AG20443 (cell line): Measurements from ENCODE around the gene UMAD1.

Source experiments
- DNase-seq: peaks from one replicate; pipeline ENCODE4 v3.0.0; 2012; ENCODE audit warnings: low spot score, mixed read lengths

The UMAD1 gene

GRCh38 chr7:7883394-7883793 is 242.8 kb downstream of the UMAD1 start:
- DNase-seq, result no peak

GRCh38 chr7:7884855-7885254 is 244.3 kb downstream of the UMAD1 start:
- peak; percentile 13 for DNase-seq

DNA sequence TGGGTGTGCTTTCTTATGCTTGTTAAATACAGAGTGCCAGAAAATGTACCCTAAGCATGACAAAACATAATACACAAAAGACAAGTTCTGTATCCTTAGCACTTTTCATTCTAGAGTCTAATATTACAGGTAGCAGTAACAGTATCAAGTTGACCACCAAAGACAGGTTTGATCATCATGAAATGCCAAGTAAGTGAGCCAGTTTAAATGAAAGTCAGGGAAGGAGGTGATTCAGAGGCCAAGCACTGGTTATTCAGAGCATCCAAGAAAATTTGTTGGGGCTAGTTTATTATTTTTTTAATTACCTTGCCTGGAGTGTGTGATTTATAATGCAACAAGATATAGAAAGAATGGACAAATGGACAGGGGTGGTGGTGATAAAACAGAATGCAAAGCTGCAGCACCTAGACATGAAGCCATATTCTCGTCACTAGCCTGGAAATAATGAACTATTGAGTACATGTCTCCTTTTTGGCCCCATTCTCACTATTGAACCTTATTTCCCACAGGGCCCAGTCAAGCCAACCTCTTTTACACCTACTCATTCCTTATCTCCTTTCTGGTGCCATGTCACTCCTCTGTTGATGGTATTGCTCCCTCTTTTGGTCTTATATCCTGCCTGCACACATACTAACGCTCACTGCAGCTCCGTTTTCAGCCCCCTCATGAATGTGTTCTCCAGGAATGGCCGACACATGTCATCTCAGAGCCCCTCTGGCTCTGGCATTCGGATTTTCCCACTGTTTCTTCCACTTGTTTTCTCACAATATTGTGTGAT is 249.4 kb downstream of the UMAD1 start:
- no peak for DNase-seq

GRCh38 chr7:7895004-7895650 is 254.6 kb downstream of the UMAD1 start:
- DNase-seq, result no peak

GRCh38 chr7:7895754-7896153 is 255.2 kb downstream of the UMAD1 start:
- no peak for DNase-seq

DNA sequence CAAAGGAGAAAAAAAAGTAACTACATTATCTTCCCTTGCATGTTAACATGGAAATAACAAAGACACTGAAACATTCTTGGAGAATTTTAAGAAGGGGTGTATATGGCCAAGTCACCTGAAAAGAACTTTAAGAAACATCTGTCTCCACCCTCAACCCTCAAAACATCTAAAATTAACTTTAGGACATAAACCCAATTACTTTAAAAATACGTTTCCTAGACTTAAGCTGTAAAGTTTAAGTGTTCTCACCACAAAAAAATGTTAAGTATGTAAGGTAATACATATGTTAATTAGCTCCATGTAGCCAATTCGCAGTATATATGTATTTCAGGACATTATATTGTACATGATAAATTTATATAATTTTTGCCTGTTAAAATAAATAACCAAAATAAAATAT is 257.0 kb downstream of the UMAD1 start:
- no peak for DNase-seq

- no peak for DNase-seq
Observed at GRCh38 chr7:7897949-7898515, 257.5 kb downstream of the UMAD1 start.

GRCh38 chr7:7902845-7903244 is 262.3 kb downstream of the UMAD1 start:
- no peak for DNase-seq

- no peak for DNase-seq
Observed at GRCh38 chr7:7907306-7907705, 266.8 kb downstream of the UMAD1 start.

GRCh38 chr7:7908622-7909145 is 268.1 kb downstream of the UMAD1 start:
- DNase-seq, result no peak

- no peak for DNase-seq
Observed at GRCh38 chr7:7909376-7909775, 268.8 kb downstream of the UMAD1 start.

- DNase-seq, result peak; percentile 12
Observed at GRCh38 chr7:7911369-7912123, 271.0 kb downstream of the UMAD1 start.

DNA sequence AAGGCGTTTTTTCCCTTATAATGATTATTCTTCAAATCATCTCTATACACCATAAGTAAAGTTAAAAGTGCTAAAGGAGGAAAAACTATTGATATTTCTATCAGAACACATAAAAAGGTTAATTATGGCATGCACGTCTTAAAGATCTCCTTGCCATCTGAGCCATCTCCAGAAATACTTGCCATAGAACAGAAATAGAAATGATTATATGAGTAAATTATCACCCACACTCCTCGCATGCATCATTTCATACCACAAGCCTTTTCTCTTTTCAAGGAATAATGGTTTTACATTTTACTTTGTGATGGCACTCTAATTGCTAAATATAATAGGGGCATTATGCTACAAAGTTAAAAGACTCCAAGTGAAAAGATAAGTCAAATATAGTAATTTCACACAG is 272.4 kb downstream of the UMAD1 start:
- DNase-seq, result no peak

GRCh38 chr7:7913504-7913903 is 273.0 kb downstream of the UMAD1 start:
- DNase-seq, result no peak

DNA sequence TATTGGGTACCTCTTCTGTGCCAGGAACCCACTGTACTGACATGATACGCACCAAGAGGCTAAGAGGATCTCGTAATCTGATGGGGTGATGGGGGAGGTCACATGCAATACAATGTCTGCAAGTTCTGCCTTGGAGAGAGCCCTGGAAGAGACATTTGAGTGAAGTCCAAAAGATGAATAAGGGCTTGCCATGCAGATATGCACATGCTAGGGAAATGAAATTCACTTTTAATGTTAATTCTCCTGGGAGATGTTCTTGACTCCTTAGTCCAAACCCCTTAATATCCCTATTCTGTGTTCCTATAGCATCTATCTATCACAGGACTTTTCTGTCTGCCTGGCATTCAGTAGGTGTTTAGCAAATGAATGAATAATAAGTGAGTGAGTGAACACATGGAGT is 274.0 kb downstream of the UMAD1 start:
- DNase-seq, result no peak

- no peak for DNase-seq
Observed at GRCh38 chr7:7916064-7916463, 275.5 kb downstream of the UMAD1 start.

- no peak for DNase-seq
Observed at GRCh38 chr7:7917593-7917992, 277.0 kb downstream of the UMAD1 start.

- no peak for DNase-seq
Observed at GRCh38 chr7:7918736-7919448, 278.3 kb downstream of the UMAD1 start.

- DNase-seq, result no peak
Observed at GRCh38 chr7:7919449-7919945, 278.9 kb downstream of the UMAD1 start.

DNA sequence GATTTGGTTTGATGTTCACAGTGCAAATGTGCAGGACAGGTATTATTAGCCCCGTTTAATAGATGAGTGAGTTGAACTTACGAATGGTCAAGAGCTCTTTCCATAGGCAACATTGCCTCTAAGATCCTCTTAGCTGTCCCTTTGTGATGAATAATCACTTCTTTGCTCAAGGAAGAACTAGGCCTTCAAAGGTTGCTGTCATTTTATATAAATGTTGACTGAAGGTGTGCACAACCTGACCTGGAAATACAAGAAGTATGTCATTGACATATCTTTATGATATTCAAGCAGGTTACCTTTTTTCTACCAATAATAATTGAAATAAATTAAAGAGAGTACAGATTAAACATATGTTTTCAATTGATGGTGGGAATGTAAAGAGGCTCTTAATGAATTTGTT is 279.5 kb downstream of the UMAD1 start:
- no peak for DNase-seq

DNA sequence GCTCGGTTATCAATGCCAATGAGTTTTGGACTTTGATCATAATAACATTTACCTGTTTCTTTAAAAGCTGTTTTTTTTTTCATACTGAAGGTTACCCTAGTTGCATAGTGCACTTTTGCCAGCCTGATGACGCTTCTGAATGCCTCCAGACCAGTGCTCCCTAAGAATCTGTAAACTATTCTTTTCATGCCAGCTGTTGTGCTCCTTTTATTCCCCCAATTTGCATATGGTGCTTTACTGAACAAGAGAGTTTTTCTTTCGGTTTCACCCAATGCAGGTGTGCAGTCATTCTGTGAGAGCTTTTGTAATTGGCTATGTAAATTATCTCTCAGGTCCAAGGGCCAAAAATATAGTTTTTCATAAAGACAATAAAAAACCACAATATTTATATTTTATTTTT is 279.9 kb downstream of the UMAD1 start:
- DNase-seq, result no peak

DNA sequence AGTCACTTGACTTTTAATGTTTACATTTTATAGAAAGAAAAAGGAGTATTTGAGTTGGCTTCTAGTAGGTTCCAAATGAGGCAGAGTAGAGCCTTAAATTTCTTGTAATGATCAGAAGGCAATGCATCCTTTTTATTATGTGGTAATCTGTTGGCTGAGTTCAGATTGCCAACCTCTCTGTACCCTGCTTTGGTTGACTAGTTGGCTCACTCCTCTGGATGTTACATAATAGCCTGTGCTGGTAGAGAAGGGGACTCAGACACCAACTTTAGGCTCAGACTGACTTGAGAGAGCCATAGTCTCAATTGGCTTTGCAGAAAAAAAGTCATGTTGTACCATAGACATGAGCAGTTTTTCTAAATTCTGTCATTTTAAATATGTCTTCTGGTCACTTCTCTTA is 281.3 kb downstream of the UMAD1 start:
- DNase-seq, result no peak
